Endothelial cell of umbilical vein (primary cell): ENCODE data around the gene ACSL6. TPM values are rescaled to one million over a fixed set of nuclear protein-coding genes. Genes with fewer than 3 reads are reported as not detected.
A peak's percentile ranks its signal among the peaks of the same experiment; 100 is the strongest.

Source experiments
- Bru-seq: library from RNA; stranded (reverse); fragments of 400-500 nt; gene quantifications from one replicate; lab custom pipeline; 2021; lab: Mats Ljungman, UMichigan
- BruChase-seq, 2 experiments: library from RNA; stranded (reverse); fragments of 400-500 nt; gene quantifications; one replicate each; lab custom pipeline; 2021; lab: Mats Ljungman, UMichigan
- BruUV-seq: library from RNA; stranded (reverse); fragments of 400-500 nt; replicated peaks from 2 replicates; lab custom pipeline; 2021; lab: Mats Ljungman, UMichigan
- CTCF ChIA-PET: fragments of 300-600, 350-600 bp; sonication (Branson Sonifier 250); formaldehyde crosslinking; loops from one replicate; lab custom pipeline; 2021; ENCODE audit warnings: antibody characterized with exemption, inconsistent platforms; lab: Charles Lee
- POLR2A ChIA-PET: fragments of 300-600, 350-600 bp; sonication (Branson Sonifier 250); formaldehyde crosslinking; loops from one replicate; lab custom pipeline; 2021; ENCODE audit warnings: antibody characterized with exemption, inconsistent platforms; lab: Charles Lee
- DNase-seq: peaks from one replicate; pipeline ENCODE4 v3.0.0-alpha.2; 2011; ENCODE audit warnings: low read depth, low spot score
- FAIRE-seq: peaks from 2 replicates; lab custom pipeline; 2011; peaks lifted over from hg19 to GRCh38; lab: Jason Lieb, UNC
- H2AFZ ChIP-seq: 2 replicates; pipeline ENCODE4 v1.6.0; 2012; ENCODE audit warnings: low read depth, low read length, control low read depth, inconsistent platforms
- H3K27ac ChIP-seq: 2 replicates; pipeline ENCODE4 v1.5.1; 2011; ENCODE audit warnings: low read depth, mild to moderate bottlenecking, control low read depth, low read length, moderate library complexity; ENCODE audit not compliant: insufficient read depth
- H3K27me3 ChIP-seq, 2 experiments: 2 replicates each; pipeline versions ENCODE4 v1.6.0 to v1.6.1; 2011; ENCODE audit warnings: low read length in 2 of 2, mixed read lengths in 1 of 2; ENCODE audit not compliant: control insufficient read depth in 2 of 2, insufficient read depth in 2 of 2
- H3K36me3 ChIP-seq, 2 experiments: 2 replicates in 1 of 2; 3 replicates in 1 of 2; pipeline ENCODE4 v1.5.1; 2011; ENCODE audit warnings: low read length in 2 of 2, mild to moderate bottlenecking in 1 of 2, moderate library complexity in 1 of 2; ENCODE audit not compliant: control insufficient read depth in 2 of 2, insufficient read depth in 2 of 2; ENCODE audit errors: extremely low read depth in 1 of 2
- H3K4me1 ChIP-seq: 3 replicates; pipeline ENCODE4 v1.5.1; 2011; ENCODE audit warnings: mild to moderate bottlenecking, low read length; ENCODE audit not compliant: control insufficient read depth, insufficient read depth; ENCODE audit errors: extremely low read depth
- H3K4me2 ChIP-seq: 2 replicates; pipeline ENCODE4 v1.6.1; 2011; ENCODE audit warnings: low read length, control low read depth, mixed read lengths; ENCODE audit not compliant: insufficient read depth
- H3K4me3 ChIP-seq, 3 experiments: fragments of 200-600 bp in 1 of 3; sonication (generic), shearing (Covaris generic) in 1 of 3; replicated peaks in 1 of 3; 2 replicates each; pipeline ENCODE4 v1.5.1; 2011 to 2016; ENCODE audit warnings: control low read depth in 3 of 3, low read length in 3 of 3, mild to moderate bottlenecking in 2 of 3, inconsistent platforms in 1 of 3, low read depth in 1 of 3, moderate library complexity in 1 of 3; ENCODE audit not compliant: insufficient read depth in 1 of 3
- H3K79me2 ChIP-seq: 2 replicates; pipeline ENCODE4 v1.6.0; 2012; ENCODE audit warnings: low read length, inconsistent platforms; ENCODE audit not compliant: control insufficient read depth, insufficient read depth
- H3K9ac ChIP-seq: replicated peaks from 2 replicates; pipeline ENCODE3; 2011; ENCODE audit warnings: low read length, control low read depth; ENCODE audit not compliant: insufficient read depth; ENCODE audit errors: extremely low read depth
- H3K9me1 ChIP-seq: replicated peaks from 3 replicates; pipeline ENCODE4 v1.6.0; 2011; ENCODE audit warnings: mild to moderate bottlenecking, low read length; ENCODE audit not compliant: control insufficient read depth, insufficient read depth; ENCODE audit errors: extremely low read depth
- H3K9me3 ChIP-seq: replicated peaks from 2 replicates; pipeline ENCODE4 v1.5.1; 2012; ENCODE audit warnings: low read length, inconsistent platforms; ENCODE audit not compliant: control insufficient read depth, insufficient read depth
- H4K20me1 ChIP-seq: replicated peaks from 2 replicates; pipeline ENCODE3; 2011; ENCODE audit warnings: mild to moderate bottlenecking, low read length; ENCODE audit not compliant: control insufficient read depth, insufficient read depth; ENCODE audit errors: extremely low read depth
- EZH2 ChIP-seq: IDR thresholded peaks from 2 replicates; pipeline ENCODE4 v1.6.1; 2012; ENCODE audit warnings: borderline replicate concordance, low read depth, mild to moderate bottlenecking, moderate library complexity, low read length, inconsistent platforms; ENCODE audit not compliant: severe bottlenecking
- FOS ChIP-seq: IDR thresholded peaks from 2 replicates; pipeline ENCODE4 v1.6.1; 2011; ENCODE audit warnings: mild to moderate bottlenecking, low read length, moderate library complexity, borderline replicate concordance; ENCODE audit not compliant: insufficient read depth
- GATA2 ChIP-seq: IDR thresholded peaks from 2 replicates; pipeline ENCODE4 v1.7.0; 2011; ENCODE audit warnings: low read depth, mild to moderate bottlenecking, moderate library complexity, mixed read lengths, low read length; ENCODE audit not compliant: insufficient read length, insufficient read depth
- JUN ChIP-seq: IDR thresholded peaks from 2 replicates; pipeline ENCODE4 v1.6.1; 2011; ENCODE audit warnings: borderline replicate concordance, low read depth; ENCODE audit not compliant: insufficient read length, insufficient read depth
- POLR2A ChIP-seq: IDR thresholded peaks from 2 replicates; pipeline ENCODE4 v1.6.1; 2012; ENCODE audit warnings: low read depth, mild to moderate bottlenecking, control low read depth, low read length
- POLR2AphosphoS5 ChIP-seq: IDR thresholded peaks from 2 replicates; pipeline ENCODE4 v1.6.1; 2012; ENCODE audit warnings: low read depth, mild to moderate bottlenecking, control low read depth, low read length, moderate library complexity; ENCODE audit not compliant: insufficient read depth
- dilution Hi-C: fragments of 300-500 bp; cut with MboI; formaldehyde crosslinking; loops from one replicate; pipeline ENCODE4 v1.15.0; 2019; ENCODE audit warnings: low sequenced_read_pairs; ENCODE audit not compliant: extremely low pct_ligation_motif_present
- intact Hi-C: fragments of 100-400 bp; cut with micrococcal nuclease; formaldehyde crosslinking; loops from one replicate; pipeline ENCODE4 v1.10.0; 2022
- long read RNA-seq: library from polyadenylated mRNA; stranded (forward); transcript quantifications from one replicate; pipeline ENCODE4 v2.0.0, GENCODE V29; 2021
- polyA minus RNA-seq, 3 experiments: library from RNA; depleted of rRNA, polyadenylated mRNA; stranded (reverse); fragments of >200 nt; gene quantifications; 1 replicate in 1 of 3; 2 replicates in 2 of 3; pipeline ENCODE4 v1.2.3, GENCODE V29; 2011
- polyA plus RNA-seq, 4 experiments: library from polyadenylated mRNA; depleted of rRNA in 3 of 4; stranded (reverse) in 3 of 4; unstranded in 1 of 4; fragments of >200 nt; gene quantifications; 2 replicates each; pipeline versions ENCODE4 v1.2.1 to v1.2.3, GENCODE V29; 2011 to 2012; ENCODE audit warnings: missing spikeins in 1 of 4
- total RNA-seq: library from RNA; stranded (reverse); gene quantifications from 2 replicates; pipeline ENCODE4 v1.2.3, GENCODE V29; 2021
- TF ChIP-seq, protein P1 (sequence below): IDR thresholded peaks from 2 replicates; pipeline ENCODE4 v1.6.1; 2011; ENCODE audit not compliant: insufficient read depth, insufficient read length
- TF ChIP-seq, protein P2 (sequence below), 2 donors: IDR thresholded peaks; 1 replicate in 1 of 2; 2 replicates in 1 of 2; pipeline ENCODE4 v1.5.1; 2011; ENCODE audit warnings: low read length in 2 of 2, mild to moderate bottlenecking in 2 of 2, moderate library complexity in 2 of 2, control low read depth in 1 of 2, inconsistent platforms in 1 of 2, low read depth in 1 of 2; ENCODE audit not compliant: insufficient read depth in 1 of 2; ENCODE audit errors: extremely low read depth in 1 of 2

The ACSL6 gene
- total RNA-seq (not detected in 2 replicates), polyA plus RNA-seq (not detected in 2 replicates), polyA minus RNA-seq (not detected in 2 replicates), Bru-seq, nascent RNA (not detected), BruChase-seq, experiment 1, labeled RNA remaining after a 6-hour chase (not detected), BruChase-seq, experiment 2, labeled RNA remaining after a 2-hour chase (not detected)
- polyA plus RNA-seq (2011; cell fraction: cytosol; rRNA removed): not detected in 2 replicates
- polyA plus RNA-seq (2011; cell fraction: nucleus; rRNA removed): not detected in 2 replicates
- not detected in 2 replicates for polyA plus RNA-seq (2012)
- not detected for polyA minus RNA-seq (2011; cell fraction: cytosol; rRNA and poly(A)+ RNA removed)
- not detected in 2 replicates for polyA minus RNA-seq (2011; cell fraction: nucleus; rRNA and poly(A)+ RNA removed)
- long read RNA-seq: 0 reads

DNA sequence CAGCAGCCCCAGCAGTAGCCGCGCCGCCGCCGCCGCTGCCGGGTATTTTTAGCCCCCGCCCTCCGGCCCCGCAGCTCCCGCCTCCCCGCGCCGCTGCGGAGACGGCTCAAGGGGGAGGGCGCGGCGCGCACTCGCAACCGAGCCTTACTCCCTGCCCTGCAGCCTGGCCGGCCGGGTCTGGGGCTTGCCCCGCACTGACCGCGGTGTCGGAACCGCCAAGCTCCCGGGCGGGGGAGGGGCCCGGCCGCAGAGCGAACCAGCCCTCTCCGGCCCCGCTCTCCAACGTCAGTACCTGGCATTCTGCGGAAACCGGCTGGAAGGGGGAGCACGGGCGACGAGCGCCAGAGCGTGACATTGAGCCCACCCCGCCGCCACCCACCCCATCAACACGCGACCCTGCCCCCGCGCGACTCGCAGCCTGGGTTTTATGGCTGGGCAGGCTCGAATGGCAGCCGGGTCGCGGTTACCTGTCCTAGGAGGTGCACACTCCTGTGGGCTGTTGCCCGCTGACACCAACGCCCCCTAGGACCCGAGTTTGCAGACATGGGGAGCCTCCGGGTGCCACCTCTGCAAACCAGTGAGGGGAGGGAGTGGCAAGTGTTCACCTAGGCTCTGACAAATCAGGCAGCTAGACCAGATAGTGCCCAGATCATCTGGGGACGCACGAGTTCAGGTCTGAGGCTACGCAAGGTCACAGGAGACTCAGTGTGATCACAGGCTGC is at the start of gene ACSL6:
TSS of gene ACSL6 (minus strand) at position 37 of the 722 bp plus-strand sequence. CDS start 105 bp downstream, outside the sequence.
- H4K20me1 ChIP-seq: no peaks in the 10 kb centered on the region
- ChIA-PET POLR2A (no interaction called here), CTCF (interaction anchor here (0.6 to 7.6 kb wide), 4 partner anchors 11 to 593 kb away, joined by 3 to 323 read pairs (median 5); no protein-coding TSS in a partner anchor)
- dilution Hi-C loops: loop anchor here (25.0 kb wide), 1 partner anchor 424 kb away; no protein-coding TSS in a partner anchor
- no TSS peak for BruUV-seq
- peak within 1 kb of the TSS; percentile 35 for H3K4me2 ChIP-seq
- H3K27me3 ChIP-seq: peaks cover 22 to 29% of the 10 kb centered on the region in 2 experiments
- no peak within 1 kb of the TSS for H3K9ac ChIP-seq
- H3K79me2 ChIP-seq: no peaks in the 10 kb centered on the region
- peak within 1 kb of the TSS; percentile 27 for H2AFZ ChIP-seq
- intact Hi-C loops: no loop called here
- H3K36me3 ChIP-seq: no peaks in the 10 kb centered on the region
- H3K9me3 ChIP-seq: no peaks in the 10 kb centered on the region
- no peaks in the 10 kb centered on the region for H3K9me1 ChIP-seq
- H3K4me1 ChIP-seq: no peaks in the 10 kb centered on the region
- H3K27ac ChIP-seq: no peak within 1 kb of the TSS
- FAIRE-seq: no peak
- TF ChIP-seq POLR2AphosphoS5 (no peak), EZH2 (peak; percentile 50)
- no peak for DNase-seq
- H3K4me3 ChIP-seq: peak within 1 kb of the TSS in 2 of 3 experiments; percentile 28 to 40

GRCh38 chr5:132060501-132061161 is 49.2 kb upstream of the ACSL6 start, which contains the start of gene IL3:
IL3 (plus strand) TSS chr5:132060655; CDS start chr5:132060707, 52 bp downstream.
- no TSS peak for BruUV-seq
- POLR2A ChIA-PET: no interaction called here
- H3K9me1 ChIP-seq: no peaks in the 10 kb centered on the region

More at GRCh38 chr5:132060501-132061161, 49.2 kb upstream of the ACSL6 start, which contains the start of gene IL3:
- no peak within 1 kb of the TSS for H3K9ac ChIP-seq
- H3K79me2 ChIP-seq: no peaks in the 10 kb centered on the region
- DNase-seq (no peak), FAIRE-seq (no peak)
- no peaks in the 10 kb centered on the region for H3K9me3 ChIP-seq
- intact Hi-C loops (loop anchor here (5.0 kb wide), 1 partner anchor 437 kb away; no protein-coding TSS in a partner anchor), dilution Hi-C loops (no loop called here)
- H3K36me3 ChIP-seq: no peaks in the 10 kb centered on the region
- peaks cover 0 to 1% of the 10 kb centered on the region in 2 experiments for H3K27me3 ChIP-seq
- TF ChIP-seq, protein P1, sequence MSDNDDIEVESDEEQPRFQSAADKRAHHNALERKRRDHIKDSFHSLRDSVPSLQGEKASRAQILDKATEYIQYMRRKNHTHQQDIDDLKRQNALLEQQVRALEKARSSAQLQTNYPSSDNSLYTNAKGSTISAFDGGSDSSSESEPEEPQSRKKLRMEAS: no peak
- TF ChIP-seq POLR2A (no peak), EZH2 (no peak), FOS (no peak), POLR2AphosphoS5 (no peak), GATA2 (no peak), JUN (no peak)
- TF ChIP-seq, protein P2, sequence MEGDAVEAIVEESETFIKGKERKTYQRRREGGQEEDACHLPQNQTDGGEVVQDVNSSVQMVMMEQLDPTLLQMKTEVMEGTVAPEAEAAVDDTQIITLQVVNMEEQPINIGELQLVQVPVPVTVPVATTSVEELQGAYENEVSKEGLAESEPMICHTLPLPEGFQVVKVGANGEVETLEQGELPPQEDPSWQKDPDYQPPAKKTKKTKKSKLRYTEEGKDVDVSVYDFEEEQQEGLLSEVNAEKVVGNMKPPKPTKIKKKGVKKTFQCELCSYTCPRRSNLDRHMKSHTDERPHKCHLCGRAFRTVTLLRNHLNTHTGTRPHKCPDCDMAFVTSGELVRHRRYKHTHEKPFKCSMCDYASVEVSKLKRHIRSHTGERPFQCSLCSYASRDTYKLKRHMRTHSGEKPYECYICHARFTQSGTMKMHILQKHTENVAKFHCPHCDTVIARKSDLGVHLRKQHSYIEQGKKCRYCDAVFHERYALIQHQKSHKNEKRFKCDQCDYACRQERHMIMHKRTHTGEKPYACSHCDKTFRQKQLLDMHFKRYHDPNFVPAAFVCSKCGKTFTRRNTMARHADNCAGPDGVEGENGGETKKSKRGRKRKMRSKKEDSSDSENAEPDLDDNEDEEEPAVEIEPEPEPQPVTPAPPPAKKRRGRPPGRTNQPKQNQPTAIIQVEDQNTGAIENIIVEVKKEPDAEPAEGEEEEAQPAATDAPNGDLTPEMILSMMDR (IDR thresholded peaks at IDR 0.05; ENCODE audit: extremely low read depth in 1 of 2, insufficient read depth in 1 of 2, low read depth in 1 of 2, low read length in 2 of 2): no peak
- CTCF ChIA-PET: interaction anchor here (1.0 to 3.7 kb wide), 4 partner anchors 73 to 638 kb away, joined by 4 to 37 read pairs (median 14); no protein-coding TSS in a partner anchor
- no peaks in the 10 kb centered on the region for H4K20me1 ChIP-seq
- H3K27ac ChIP-seq: no peak within 1 kb of the TSS
- H2AFZ ChIP-seq: no peak within 1 kb of the TSS
- H3K4me3 ChIP-seq: no peak within 1 kb of the TSS
- no peak within 1 kb of the TSS for H3K4me2 ChIP-seq
- H3K4me1 ChIP-seq: no peaks in the 10 kb centered on the region
